NB4 (cell line): ENCODE measurements around the gene YPEL5.

ENCODE experiments used
- DNase-seq: peaks from one replicate; pipeline ENCODE4 v3.0.0; 2010; ENCODE audit warnings: low read depth
- H3K4me3 ChIP-seq: one replicate; pipeline ENCODE4 v1.5.1; 2011; ENCODE audit warnings: mild to moderate bottlenecking, low read depth, low read length, moderate library complexity
- CTCF ChIP-seq: IDR thresholded peaks from one replicate; pipeline ENCODE4 v1.5.1; 2012; ENCODE audit warnings: low read depth, low read length
- MAX ChIP-seq: IDR thresholded peaks from 2 replicates; pipeline ENCODE4 v1.6.1; 2011; ENCODE audit warnings: low read depth, low read length
- MYC ChIP-seq: IDR thresholded peaks from 2 replicates; pipeline ENCODE4 v1.6.1; 2011; ENCODE audit warnings: low read depth, low read length
- POLR2A ChIP-seq: IDR thresholded peaks from 2 replicates; pipeline ENCODE4 v1.6.1; 2011; ENCODE audit warnings: mild to moderate bottlenecking; ENCODE audit not compliant: insufficient read length; ENCODE audit errors: extremely low read depth

The YPEL5 gene

GRCh38 chr2:30204281-30204680, 57.5 kb downstream of the YPEL5 start:
- TF ChIP-seq MYC: no peak
- TF ChIP-seq POLR2A: no peak
- TF ChIP-seq CTCF: no peak
- no peak for TF ChIP-seq MAX
- no peak for DNase-seq
- no peak overlapping the region for H3K4me3 ChIP-seq

GRCh38 chr2:30205456-30205855, 58.6 kb downstream of the YPEL5 start:
- no peak overlapping the region for H3K4me3 ChIP-seq
- TF ChIP-seq MAX: no peak
- TF ChIP-seq POLR2A: no peak
- no peak for DNase-seq

GRCh38 chr2:30206461-30207430, 59.9 kb downstream of the YPEL5 start:
- TF ChIP-seq MYC: no peak
- no peak for TF ChIP-seq POLR2A
- DNase-seq: no peak

GRCh38 chr2:30208453-30208852, 61.6 kb downstream of the YPEL5 start:
- no peak overlapping the region for H3K4me3 ChIP-seq
- peak; percentile 54 for DNase-seq
- peak; percentile 69 for TF ChIP-seq CTCF
- TF ChIP-seq MAX: no peak
- TF ChIP-seq POLR2A: no peak

More at GRCh38 chr2:30206461-30207430, 59.9 kb downstream of the YPEL5 start:
- no peak overlapping the region for H3K4me3 ChIP-seq

- H3K4me3 ChIP-seq: no peak overlapping the region
- DNase-seq: no peak
- TF ChIP-seq MYC (no peak), MAX (no peak), CTCF (no peak), POLR2A (no peak)
Observed at GRCh38 chr2:30209227-30209626, 62.4 kb downstream of the YPEL5 start.
